ENCODE results near the gene TRIM61.

- TF ChIP-seq CTCF (IDR thresholded peaks at IDR 0.05 in 8 of 11, conservative IDR thresholded peaks at IDR 0.05 in 3 of 11) (no peak), POLR2AphosphoS5 (IDR thresholded peaks at IDR 0.05) (no peak)
These were observed 33.9 kb upstream of the TRIM61 start for GRCh38 chr4:165011403-165011802.

Data from spleen (tissue), 7 donors.